ENCODE results near the gene CABP1. TPM values are rescaled to one million over a fixed set of nuclear protein-coding genes. Genes with fewer than 3 reads are reported as not detected.

CABP1 gene
- total and polyA plus RNA-seq, 9 of the 15 experiments (the other 6 are each of a cell fraction or from before 2014, with no cell fraction given) = not detected

DNA sequence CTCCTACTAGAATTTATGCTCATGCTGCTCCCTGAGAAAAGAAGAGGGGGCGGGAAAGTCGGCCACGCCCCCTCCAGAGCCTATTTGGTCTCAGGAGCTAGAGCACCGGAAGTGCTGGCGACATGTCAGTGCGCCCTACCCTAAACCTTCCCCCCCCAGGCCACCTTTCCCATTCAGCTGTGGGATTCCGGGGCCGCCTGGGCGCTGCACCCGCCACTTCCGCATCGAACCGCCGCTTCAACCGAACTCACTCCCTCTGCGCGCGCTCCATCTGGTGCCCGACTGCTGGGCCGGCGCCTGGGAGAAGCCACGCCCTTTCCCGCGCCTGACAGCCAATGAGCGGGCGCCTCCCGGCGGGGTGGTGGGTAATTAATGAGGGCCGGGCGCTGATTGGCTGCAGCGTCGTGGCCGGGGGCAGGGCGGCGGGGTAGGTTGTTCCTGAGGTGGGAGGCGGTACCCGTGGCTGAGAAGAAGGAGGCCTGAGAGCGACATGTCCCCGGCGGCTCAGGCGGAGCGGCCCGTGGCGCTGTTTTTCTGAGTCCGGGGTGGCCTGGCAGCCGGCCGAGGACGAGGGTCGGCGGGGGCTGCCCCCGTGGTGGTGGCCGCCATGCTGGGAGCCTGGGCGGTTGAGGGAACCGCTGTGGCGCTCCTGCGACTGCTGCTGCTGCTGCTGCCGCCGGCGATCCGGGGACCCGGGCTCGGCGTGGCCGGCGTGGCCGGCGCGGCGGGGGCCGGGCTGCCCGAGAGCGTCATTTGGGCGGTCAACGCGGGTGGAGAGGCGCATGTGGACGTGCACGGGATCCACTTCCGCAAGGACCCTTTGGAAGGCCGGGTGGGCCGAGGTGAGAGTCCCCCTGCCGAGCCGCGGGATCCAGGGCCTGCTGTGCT, 46.5 kb downstream of the CABP1 start, which contains the start of gene MLEC (continued):
- TF ChIP-seq, protein P1, sequence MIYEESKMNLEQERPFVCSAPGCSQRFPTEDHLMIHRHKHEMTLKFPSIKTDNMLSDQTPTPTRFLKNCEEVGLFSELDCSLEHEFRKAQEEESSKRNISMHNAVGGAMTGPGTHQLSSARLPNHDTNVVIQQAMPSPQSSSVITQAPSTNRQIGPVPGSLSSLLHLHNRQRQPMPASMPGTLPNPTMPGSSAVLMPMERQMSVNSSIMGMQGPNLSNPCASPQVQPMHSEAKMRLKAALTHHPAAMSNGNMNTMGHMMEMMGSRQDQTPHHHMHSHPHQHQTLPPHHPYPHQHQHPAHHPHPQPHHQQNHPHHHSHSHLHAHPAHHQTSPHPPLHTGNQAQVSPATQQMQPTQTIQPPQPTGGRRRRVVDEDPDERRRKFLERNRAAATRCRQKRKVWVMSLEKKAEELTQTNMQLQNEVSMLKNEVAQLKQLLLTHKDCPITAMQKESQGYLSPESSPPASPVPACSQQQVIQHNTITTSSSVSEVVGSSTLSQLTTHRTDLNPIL (CRISPR knock-in tag; IDR thresholded peaks at IDR 0.05) = no peak
- no peak; the same call in 1 of the 2 replicates for TF ChIP-seq NFRKB (IDR thresholded peaks at IDR 0.05; ENCODE audit: low read depth)
- TF ChIP-seq, protein P2, sequence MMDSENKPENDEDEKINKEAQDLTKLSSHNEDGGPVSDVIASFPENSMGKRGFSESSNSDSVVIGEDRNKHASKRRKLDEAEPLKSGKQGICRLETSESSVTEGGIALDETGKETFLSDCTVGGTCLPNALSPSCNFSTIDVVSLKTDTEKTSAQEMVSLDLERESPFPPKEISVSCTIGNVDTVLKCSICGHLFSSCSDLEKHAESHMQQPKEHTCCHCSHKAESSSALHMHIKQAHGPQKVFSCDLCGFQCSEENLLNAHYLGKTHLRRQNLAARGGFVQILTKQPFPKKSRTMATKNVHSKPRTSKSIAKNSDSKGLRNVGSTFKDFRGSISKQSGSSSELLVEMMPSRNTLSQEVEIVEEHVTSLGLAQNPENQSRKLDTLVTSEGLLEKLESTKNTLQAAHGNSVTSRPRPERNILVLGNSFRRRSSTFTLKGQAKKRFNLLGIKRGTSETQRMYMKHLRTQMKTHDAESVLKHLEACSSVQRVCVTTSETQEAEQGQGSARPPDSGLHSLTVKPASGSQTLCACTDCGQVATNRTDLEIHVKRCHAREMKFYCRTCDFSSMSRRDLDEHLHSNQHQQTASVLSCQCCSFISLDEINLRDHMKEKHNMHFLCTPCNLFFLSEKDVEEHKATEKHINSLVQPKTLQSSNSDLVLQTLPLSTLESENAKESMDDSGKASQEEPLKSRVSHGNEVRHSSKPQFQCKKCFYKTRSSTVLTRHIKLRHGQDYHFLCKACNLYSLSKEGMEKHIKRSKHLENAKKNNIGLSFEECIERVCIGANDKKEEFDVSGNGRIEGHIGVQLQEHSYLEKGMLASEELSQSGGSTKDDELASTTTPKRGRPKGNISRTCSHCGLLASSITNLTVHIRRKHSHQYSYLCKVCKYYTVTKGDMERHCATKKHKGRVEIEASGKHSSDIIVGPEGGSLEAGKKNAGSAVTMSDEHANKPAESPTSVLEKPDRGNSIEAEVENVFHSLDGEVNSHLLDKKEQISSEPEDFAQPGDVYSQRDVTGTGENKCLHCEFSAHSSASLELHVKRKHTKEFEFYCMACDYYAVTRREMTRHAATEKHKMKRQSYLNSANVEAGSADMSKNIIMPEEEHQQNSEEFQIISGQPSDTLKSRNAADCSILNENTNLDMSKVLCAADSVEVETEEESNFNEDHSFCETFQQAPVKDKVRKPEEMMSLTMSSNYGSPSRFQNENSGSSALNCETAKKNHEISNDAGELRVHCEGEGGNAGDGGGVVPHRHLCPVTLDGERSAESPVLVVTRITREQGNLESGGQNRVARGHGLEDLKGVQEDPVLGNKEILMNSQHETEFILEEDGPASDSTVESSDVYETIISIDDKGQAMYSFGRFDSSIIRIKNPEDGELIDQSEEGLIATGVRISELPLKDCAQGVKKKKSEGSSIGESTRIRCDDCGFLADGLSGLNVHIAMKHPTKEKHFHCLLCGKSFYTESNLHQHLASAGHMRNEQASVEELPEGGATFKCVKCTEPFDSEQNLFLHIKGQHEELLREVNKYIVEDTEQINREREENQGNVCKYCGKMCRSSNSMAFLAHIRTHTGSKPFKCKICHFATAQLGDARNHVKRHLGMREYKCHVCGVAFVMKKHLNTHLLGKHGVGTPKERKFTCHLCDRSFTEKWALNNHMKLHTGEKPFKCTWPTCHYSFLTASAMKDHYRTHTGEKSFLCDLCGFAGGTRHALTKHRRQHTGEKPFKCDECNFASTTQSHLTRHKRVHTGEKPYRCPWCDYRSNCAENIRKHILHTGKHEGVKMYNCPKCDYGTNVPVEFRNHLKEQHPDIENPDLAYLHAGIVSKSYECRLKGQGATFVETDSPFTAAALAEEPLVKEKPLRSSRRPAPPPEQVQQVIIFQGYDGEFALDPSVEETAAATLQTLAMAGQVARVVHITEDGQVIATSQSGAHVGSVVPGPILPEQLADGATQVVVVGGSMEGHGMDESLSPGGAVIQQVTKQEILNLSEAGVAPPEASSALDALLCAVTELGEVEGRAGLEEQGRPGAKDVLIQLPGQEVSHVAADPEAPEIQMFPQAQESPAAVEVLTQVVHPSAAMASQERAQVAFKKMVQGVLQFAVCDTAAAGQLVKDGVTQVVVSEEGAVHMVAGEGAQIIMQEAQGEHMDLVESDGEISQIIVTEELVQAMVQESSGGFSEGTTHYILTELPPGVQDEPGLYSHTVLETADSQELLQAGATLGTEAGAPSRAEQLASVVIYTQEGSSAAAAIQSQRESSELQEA (IDR thresholded peaks at IDR 0.05; ENCODE audit: low read depth) = no peak
- TF ChIP-seq, protein P3, sequence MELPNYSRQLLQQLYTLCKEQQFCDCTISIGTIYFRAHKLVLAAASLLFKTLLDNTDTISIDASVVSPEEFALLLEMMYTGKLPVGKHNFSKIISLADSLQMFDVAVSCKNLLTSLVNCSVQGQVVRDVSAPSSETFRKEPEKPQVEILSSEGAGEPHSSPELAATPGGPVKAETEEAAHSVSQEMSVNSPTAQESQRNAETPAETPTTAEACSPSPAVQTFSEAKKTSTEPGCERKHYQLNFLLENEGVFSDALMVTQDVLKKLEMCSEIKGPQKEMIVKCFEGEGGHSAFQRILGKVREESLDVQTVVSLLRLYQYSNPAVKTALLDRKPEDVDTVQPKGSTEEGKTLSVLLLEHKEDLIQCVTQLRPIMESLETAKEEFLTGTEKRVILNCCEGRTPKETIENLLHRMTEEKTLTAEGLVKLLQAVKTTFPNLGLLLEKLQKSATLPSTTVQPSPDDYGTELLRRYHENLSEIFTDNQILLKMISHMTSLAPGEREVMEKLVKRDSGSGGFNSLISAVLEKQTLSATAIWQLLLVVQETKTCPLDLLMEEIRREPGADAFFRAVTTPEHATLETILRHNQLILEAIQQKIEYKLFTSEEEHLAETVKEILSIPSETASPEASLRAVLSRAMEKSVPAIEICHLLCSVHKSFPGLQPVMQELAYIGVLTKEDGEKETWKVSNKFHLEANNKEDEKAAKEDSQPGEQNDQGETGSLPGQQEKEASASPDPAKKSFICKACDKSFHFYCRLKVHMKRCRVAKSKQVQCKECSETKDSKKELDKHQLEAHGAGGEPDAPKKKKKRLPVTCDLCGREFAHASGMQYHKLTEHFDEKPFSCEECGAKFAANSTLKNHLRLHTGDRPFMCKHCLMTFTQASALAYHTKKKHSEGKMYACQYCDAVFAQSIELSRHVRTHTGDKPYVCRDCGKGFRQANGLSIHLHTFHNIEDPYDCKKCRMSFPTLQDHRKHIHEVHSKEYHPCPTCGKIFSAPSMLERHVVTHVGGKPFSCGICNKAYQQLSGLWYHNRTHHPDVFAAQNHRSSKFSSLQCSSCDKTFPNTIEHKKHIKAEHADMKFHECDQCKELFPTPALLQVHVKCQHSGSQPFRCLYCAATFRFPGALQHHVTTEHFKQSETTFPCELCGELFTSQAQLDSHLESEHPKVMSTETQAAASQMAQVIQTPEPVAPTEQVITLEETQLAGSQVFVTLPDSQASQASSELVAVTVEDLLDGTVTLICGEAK (IDR thresholded peaks at IDR 0.05) = peak; percentile 99
- TF ChIP-seq, protein P3 (CRISPR knock-in tag; IDR thresholded peaks at IDR 0.05) = no peak
- TF ChIP-seq POLR2AphosphoS5 (IDR thresholded peaks at IDR 0.05; ENCODE audit: control insufficient read depth, insufficient read depth, low read depth, low read length) = peak; percentile 53
